GM10266 (cell line): ENCODE results near the gene PSD4.

Source experiments
- DNase-seq: peaks from one replicate; pipeline ENCODE4 v3.0.0; 2012; ENCODE audit errors: extremely low spot score
- CTCF ChIP-seq: IDR thresholded peaks from 2 replicates; pipeline ENCODE4 v1.5.1; 2012; ENCODE audit warnings: mild to moderate bottlenecking, low read depth; ENCODE audit not compliant: control insufficient read depth, insufficient read depth; ENCODE audit errors: missing control alignments

Gene PSD4

GRCh38 chr2:113225263-113226259, 51.8 kb downstream of the PSD4 start:
- TF ChIP-seq CTCF, result no peak
- DNase-seq, result no peak

GRCh38 chr2:113226462-113226861, 52.7 kb downstream of the PSD4 start:
- TF ChIP-seq CTCF, result no peak
- no peak for DNase-seq

DNA sequence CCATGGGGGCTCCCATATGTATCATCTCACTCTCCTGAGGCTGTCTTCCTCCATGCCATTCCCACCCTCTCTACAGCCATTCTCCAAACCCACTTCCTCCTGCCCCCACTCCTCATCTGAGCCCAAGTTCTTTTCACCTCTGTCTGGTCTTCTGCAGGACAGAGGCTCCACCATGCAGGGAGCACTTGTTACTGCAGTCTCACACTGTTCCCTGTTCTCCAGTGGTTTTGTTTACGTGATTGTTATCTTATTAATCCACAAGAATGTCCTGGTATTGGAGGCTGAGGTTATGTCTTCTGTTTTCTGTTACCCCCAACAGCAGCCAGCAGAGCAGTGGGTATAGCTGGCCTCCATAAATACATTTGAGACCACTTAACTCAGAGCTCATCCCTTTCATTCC, 53.5 kb downstream of the PSD4 start:
- no peak for DNase-seq
- TF ChIP-seq CTCF, result no peak

- no peak for DNase-seq
- TF ChIP-seq CTCF, result no peak
Observed at GRCh38 chr2:113227698-113228097, 53.9 kb downstream of the PSD4 start.

- DNase-seq, result no peak
- no peak for TF ChIP-seq CTCF
Observed at GRCh38 chr2:113228351-113228750, 54.6 kb downstream of the PSD4 start.

DNA sequence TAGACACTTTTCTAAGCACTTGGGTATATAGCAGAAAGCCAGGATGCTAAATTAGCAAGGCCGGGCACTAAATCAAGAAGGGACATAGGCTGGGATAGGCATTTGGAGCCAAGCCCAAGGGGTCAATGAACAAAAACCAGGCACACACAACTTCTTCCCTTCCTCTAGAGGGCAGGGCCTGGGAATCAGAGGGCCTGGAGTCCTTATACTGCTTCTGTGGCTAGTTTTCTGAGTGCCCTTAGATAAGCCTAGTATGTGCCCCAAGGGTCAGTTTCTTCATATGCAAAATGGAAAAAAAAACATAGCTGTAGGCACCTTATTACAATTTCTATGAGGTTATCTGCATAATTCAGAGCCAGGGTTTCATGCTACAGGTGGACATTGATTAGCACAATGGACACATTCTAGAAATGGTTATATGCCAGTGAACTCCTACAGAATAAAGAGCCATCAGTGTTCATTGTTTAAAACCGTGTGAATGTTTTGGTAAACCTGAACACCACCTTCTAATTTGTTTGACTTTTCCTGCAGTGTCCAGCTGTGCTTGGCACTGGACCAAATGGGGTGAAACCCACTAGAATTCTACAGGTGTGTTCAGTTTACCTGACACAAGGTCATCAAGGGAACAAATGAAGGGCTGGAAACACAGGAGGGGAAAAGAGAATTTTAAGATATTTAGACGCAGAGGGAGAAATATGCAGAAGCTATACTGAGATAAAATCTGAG, 55.4 kb downstream of the PSD4 start:
- no peak for DNase-seq
- no peak for TF ChIP-seq CTCF

GRCh38 chr2:113229795-113230194, 56.0 kb downstream of the PSD4 start:
- no peak for TF ChIP-seq CTCF
- DNase-seq, result no peak
